H1 (cell line): ENCODE results near the gene BCAS3. TPM values are rescaled to one million over a fixed set of nuclear protein-coding genes. Genes with fewer than 3 reads are reported as not detected.

Experiments used
- CTCF ChIA-PET: fragments of 300-600 bp; sonication (Branson Sonifier 250); formaldehyde crosslinking; loops from one replicate; lab custom pipeline; 2021; ENCODE audit not compliant: partially characterized antibody; lab: Charles Lee
- POLR2A ChIA-PET: fragments of 300-600 bp; sonication (Branson Sonifier 250); formaldehyde crosslinking; loops from one replicate; lab custom pipeline; 2021; ENCODE audit warnings: inconsistent platforms; ENCODE audit not compliant: partially characterized antibody; lab: Charles Lee
- DNase-seq, 2 experiments: peaks; one replicate each; pipeline versions ENCODE4 v3.0.0 to v3.0.0-alpha.2; 2010 to 2022; ENCODE audit warnings: low spot score in 2 of 2, low read depth in 1 of 2, mixed read lengths in 1 of 2
- FAIRE-seq: peaks from 2 replicates; lab custom pipeline; 2011; peaks lifted over from hg19 to GRCh38; lab: Jason Lieb, UNC
- H2AFZ ChIP-seq: 2 replicates; pipeline ENCODE4 v1.8.1; 2012; ENCODE audit warnings: low read length, inconsistent platforms
- H2AK5ac ChIP-seq: 2 replicates; pipeline ENCODE4 v1.6.1; 2013; ENCODE audit warnings: low read depth, low read length
- H2BK120ac ChIP-seq: replicated peaks from 2 replicates; pipeline ENCODE3; 2013; ENCODE audit warnings: low read depth, low read length, inconsistent platforms
- H2BK12ac ChIP-seq: 2 replicates; pipeline ENCODE4 v1.6.1; 2013; ENCODE audit warnings: low read depth, low read length
- H2BK15ac ChIP-seq: 2 replicates; pipeline ENCODE4 v1.6.1; 2013; ENCODE audit warnings: low read length
- H2BK20ac ChIP-seq: 2 replicates; pipeline ENCODE4 v1.6.1; 2013; ENCODE audit warnings: low read length
- H2BK5ac ChIP-seq: 2 replicates; pipeline ENCODE4 v1.6.1; 2013; ENCODE audit warnings: low read depth, low read length
- H3K14ac ChIP-seq: 2 replicates; pipeline ENCODE4 v1.6.1; 2013; ENCODE audit warnings: inconsistent platforms; ENCODE audit not compliant: insufficient read length
- H3K18ac ChIP-seq: 2 replicates; pipeline ENCODE4 v1.6.1; 2013; ENCODE audit warnings: low read length; ENCODE audit errors: extremely low read depth
- H3K23ac ChIP-seq: 2 replicates; pipeline ENCODE4 v1.6.1; 2013; ENCODE audit warnings: inconsistent platforms; ENCODE audit not compliant: insufficient read length
- H3K23me2 ChIP-seq: 2 replicates; pipeline ENCODE4 v1.6.1; 2013; ENCODE audit warnings: low read depth, low read length
- H3K27ac ChIP-seq: 2 replicates; pipeline ENCODE4 v1.6.1; 2011; ENCODE audit warnings: low read depth, low read length, inconsistent platforms
- H3K27me3 ChIP-seq, 4 experiments: replicated peaks in 1 of 4; 1 replicate in 1 of 4; 2 replicates in 3 of 4; pipeline versions ENCODE4 v1.6.1 to v1.8.1; 2011 to 2013; ENCODE audit warnings: low read length in 3 of 4, mild to moderate bottlenecking in 3 of 4, inconsistent platforms in 2 of 4, mixed read lengths in 2 of 4, moderate library complexity in 1 of 4; ENCODE audit not compliant: control insufficient read depth in 3 of 4, insufficient read depth in 3 of 4; ENCODE audit errors: extremely low read depth in 1 of 4
- H3K36me3 ChIP-seq, 4 experiments: 2 replicates each; pipeline versions ENCODE4 v1.6.1 to v1.8.1; 2011 to 2013; ENCODE audit warnings: mild to moderate bottlenecking in 4 of 4, low read length in 3 of 4, moderate library complexity in 2 of 4, control low read depth in 1 of 4, inconsistent platforms in 1 of 4; ENCODE audit not compliant: insufficient read depth in 4 of 4, control insufficient read depth in 2 of 4
- H3K4ac ChIP-seq: replicated peaks from 2 replicates; pipeline ENCODE3; 2013; ENCODE audit warnings: low read length, low read depth, mixed read lengths, inconsistent platforms; ENCODE audit not compliant: insufficient read length
- H3K4me1 ChIP-seq, 4 experiments: replicated peaks in 1 of 4; 1 replicate in 1 of 4; 2 replicates in 3 of 4; pipeline versions ENCODE4 v1.6.1 to v1.8.1; 2011 to 2013; ENCODE audit warnings: low read length in 3 of 4, inconsistent platforms in 2 of 4, mixed read lengths in 1 of 4; ENCODE audit not compliant: insufficient read depth in 4 of 4, control insufficient read depth in 3 of 4
- H3K4me2 ChIP-seq, 2 experiments: 2 replicates each; pipeline versions ENCODE4 v1.6.1 to v1.8.1; 2011 to 2013; ENCODE audit warnings: low read depth in 2 of 2, low read length in 2 of 2, control low read depth in 1 of 2, inconsistent platforms in 1 of 2, mild to moderate bottlenecking in 1 of 2; ENCODE audit not compliant: insufficient read depth in 1 of 2
- H3K4me3 ChIP-seq, 4 experiments: fragments of 200-600, 300-600 bp in 1 of 4; sonication (generic), shearing (Covaris generic), sonication (Bioruptor Twin) in 1 of 4; 2 replicates each; pipeline versions ENCODE4 v1.5.1 to v1.8.1; 2011 to 2016; ENCODE audit warnings: low read length in 4 of 4, low read depth in 3 of 4, control low read depth in 2 of 4, inconsistent platforms in 2 of 4, mild to moderate bottlenecking in 2 of 4, mixed read lengths in 1 of 4, moderate library complexity in 1 of 4; ENCODE audit not compliant: insufficient read depth in 2 of 4; ENCODE audit errors: extremely low read depth in 1 of 4
- H3K56ac ChIP-seq: replicated peaks from 2 replicates; pipeline ENCODE3; 2013; ENCODE audit warnings: low read depth, mild to moderate bottlenecking, mixed read lengths, low read length, inconsistent platforms; ENCODE audit not compliant: insufficient read length
- H3K79me1 ChIP-seq: 2 replicates; pipeline ENCODE4 v1.6.1; 2013; ENCODE audit warnings: low read depth, low read length, control low read depth
- H3K79me2 ChIP-seq, 2 experiments: 2 replicates each; pipeline versions ENCODE4 v1.6.1 to v1.8.1; 2012 to 2013; ENCODE audit warnings: low read length in 2 of 2, mild to moderate bottlenecking in 2 of 2, inconsistent platforms in 1 of 2; ENCODE audit not compliant: insufficient read depth in 2 of 2, control insufficient read depth in 1 of 2
- H3K9ac ChIP-seq, 4 experiments: replicated peaks in 1 of 4; 1 replicate in 1 of 4; 2 replicates in 3 of 4; pipeline versions ENCODE4 v1.6.1 to v1.8.1; 2011 to 2013; ENCODE audit warnings: low read depth in 3 of 4, low read length in 3 of 4, control low read depth in 2 of 4, mild to moderate bottlenecking in 2 of 4, moderate library complexity in 2 of 4, inconsistent platforms in 1 of 4; ENCODE audit errors: extremely low read depth in 1 of 4
- H3K9me3 ChIP-seq, 2 experiments: 2 replicates each; pipeline versions ENCODE4 v1.6.1 to v1.8.1; 2012 to 2013; ENCODE audit warnings: mild to moderate bottlenecking in 2 of 2, moderate library complexity in 2 of 2, control low read depth in 1 of 2, inconsistent platforms in 1 of 2, low read depth in 1 of 2, low read length in 1 of 2, mixed read lengths in 1 of 2; ENCODE audit not compliant: insufficient read depth in 2 of 2
- H4K20me1 ChIP-seq, 2 experiments: replicated peaks in 1 of 2; 2 replicates each; pipeline versions ENCODE3 to v1.8.1; 2011 to 2013; ENCODE audit warnings: inconsistent platforms in 2 of 2, low read length in 2 of 2, mild to moderate bottlenecking in 1 of 2; ENCODE audit not compliant: insufficient read depth in 2 of 2, control insufficient read depth in 1 of 2
- H4K5ac ChIP-seq: 2 replicates; pipeline ENCODE4 v1.6.1; 2013; ENCODE audit warnings: low read length, low read depth, mixed read lengths, inconsistent platforms; ENCODE audit not compliant: insufficient read length
- H4K8ac ChIP-seq: 2 replicates; pipeline ENCODE4 v1.8.0; 2013; ENCODE audit warnings: mild to moderate bottlenecking, moderate library complexity, low read length, inconsistent platforms; ENCODE audit not compliant: insufficient read depth; ENCODE audit errors: extremely low read depth
- H4K91ac ChIP-seq: replicated peaks from 2 replicates; pipeline ENCODE3; 2013; ENCODE audit warnings: low read length, mixed read lengths, inconsistent platforms; ENCODE audit not compliant: insufficient read length
- EP300 ChIP-seq, 2 experiments: IDR thresholded peaks; 1 replicate in 1 of 2; 2 replicates in 1 of 2; pipeline ENCODE4 v1.6.1; 2011 to 2012; ENCODE audit warnings: low read depth in 2 of 2, low read length in 2 of 2, mild to moderate bottlenecking in 2 of 2, borderline replicate concordance in 1 of 2, inconsistent platforms in 1 of 2, moderate library complexity in 1 of 2
- HDAC6 ChIP-seq: IDR thresholded peaks from one replicate; pipeline ENCODE4 v1.7.1; 2012; ENCODE audit warnings: low read depth, mild to moderate bottlenecking, inconsistent platforms, low read length, moderate library complexity
- NANOG ChIP-seq: IDR thresholded peaks from 2 replicates; pipeline ENCODE4 v1.6.1; 2011; ENCODE audit warnings: low read length, low read depth, mild to moderate bottlenecking, inconsistent platforms; ENCODE audit not compliant: insufficient read depth, poor library complexity, severe bottlenecking
- RBBP5 ChIP-seq: IDR thresholded peaks from 2 replicates; pipeline ENCODE4 v1.7.1; 2012; ENCODE audit warnings: low read depth, mild to moderate bottlenecking, inconsistent platforms, low read length, moderate library complexity, borderline replicate concordance
- TAF1 ChIP-seq: IDR thresholded peaks from 2 replicates; pipeline ENCODE4 v1.6.1; 2011; ENCODE audit warnings: mild to moderate bottlenecking, low read depth, low read length
- WGBS, 2 experiments: shearing (Covaris generic) in 1 of 2; methylation state at CpG; one replicate each; pipeline versions ENCODE4 v1.1.6 to v1.1.7; 2013 to 2015; ENCODE audit warnings: low lambda C conversion rate in 2 of 2, mixed read lengths in 2 of 2, inconsistent platforms in 1 of 2, low coverage in 1 of 2, missing lambda C conversion rate in 1 of 2; ENCODE audit not compliant: insufficient replicate concordance in 2 of 2, insufficient coverage in 1 of 2, insufficient read length in 1 of 2; ENCODE audit errors: extremely low coverage in 1 of 2, missing lambda C conversion rate in 1 of 2; 5-methylcytosine and 5-hydroxymethylcytosine counted together
- polyA plus RNA-seq, 7 experiments: library from polyadenylated mRNA; depleted of rRNA in 3 of 7; stranded (reverse) in 5 of 7; unstranded in 2 of 7; fragments of >200 nt in 5 of 7; fragments of 200-250 nt in 2 of 7; gene quantifications; 1 replicate in 5 of 7; 2 replicates in 1 of 7; 4 replicates in 1 of 7; pipeline versions ENCODE4 v1.2.1 to v1.2.3, GENCODE V29; 2011 to 2013; ENCODE audit warnings: missing spikeins in 2 of 7, mixed read lengths in 2 of 7
- total RNA-seq: library from RNA; stranded (reverse); fragmentation: NEBNext Ultra II Directional; extraction: Animal tissue kit (Norgen Biotek cat#: 25700); gene quantifications from 2 replicates; pipeline ENCODE4 v1.2.1, GENCODE V29; 2021

The BCAS3 gene
- total and polyA plus RNA-seq, 2 of the 8 experiments (the other 6 are each of a cell fraction or from before 2014, with no cell fraction given): 9.9 to 13.3 TPM

GRCh38 chr17:61196799-61197198 lies 519.1 kb downstream of the BCAS3 start:
- Histone ChIP-seq H3K4me3 (no peak overlapping the region), H3K4me2 (no peak overlapping the region), H3K4ac (no peak overlapping the region), H4K91ac (no peak overlapping the region), H3K27me3 (no peaks in the 10 kb centered on the region), H2BK15ac (no peak overlapping the region), H2AK5ac (no peak overlapping the region), H3K27ac (no peak overlapping the region), H4K20me1 (no peaks in the 10 kb centered on the region), H3K36me3 (no peaks in the 10 kb centered on the region), H2BK5ac (no peak overlapping the region), H2BK120ac (no peak overlapping the region), H4K5ac (no peak overlapping the region), H3K9ac (no peak overlapping the region), H2BK20ac (no peak overlapping the region), H2BK12ac (no peak overlapping the region), H2AFZ (no peak overlapping the region)
- POLR2A ChIA-PET: no interaction called here
- CTCF ChIA-PET: interaction anchor here (0.9 kb wide), 1 partner anchor 46 kb away, joined by 3 read pairs; no protein-coding TSS in a partner anchor
- no peak for TF ChIP-seq RBBP5
- no peak for TF ChIP-seq HDAC6
- TF ChIP-seq NANOG: no peak
- no peak for TF ChIP-seq EP300 (IDR thresholded peaks at IDR 0.05; ENCODE audit: borderline replicate concordance in 1 of 2, low read depth in 2 of 2, low read length in 2 of 2)
- TF ChIP-seq TAF1: no peak
- TF ChIP-seq, all 59 proteins: peak for 0
- H3K56ac ChIP-seq: no peak overlapping the region
- H3K9me3 ChIP-seq: no peaks in the 10 kb centered on the region
- H3K79me1 ChIP-seq: no peaks in the 10 kb centered on the region; the same call in 1 of the 2 replicates
- DNase-seq: no peak
- H3K18ac ChIP-seq: no peak overlapping the region
- no peaks in the 10 kb centered on the region for H3K23me2 ChIP-seq
- WGBS, 2 experiments: 89% methylated on average over 3 of the region's 3 CpGs; no CpG with 5 or more reads in 1 of the 2 experiments
- FAIRE-seq: no peak
- H3K4me1 ChIP-seq: no peaks in the 10 kb centered on the region
- H3K79me2 ChIP-seq: no peaks in the 10 kb centered on the region
- H3K14ac ChIP-seq: no peak overlapping the region
- H3K23ac ChIP-seq: no peak overlapping the region
- no peak overlapping the region for H4K8ac ChIP-seq
